Activated T-helper 17 cell treated with anti-CD3 and anti-CD28 coated beads, Interleukin-2, amount 50 U/mL, for 72 hours (primary cell): Measurements from ENCODE around the gene QSOX1. TPM values are rescaled to one million over a fixed set of nuclear protein-coding genes. Genes with fewer than 3 reads are reported as not detected.
A peak's percentile ranks its signal among the peaks of the same experiment; 100 is the strongest.

Source experiments
- ATAC-seq: fragments of 150-1000 bp; cut with Tn5 transposase; replicated peaks from 2 replicates; pipeline ENCODE4 v1.10.0; 2021; ENCODE audit warnings: mild to moderate bottlenecking, moderate library complexity
- H3K27ac Mint-ChIP-seq: one replicate; pipeline ENCODE4 v1.8.0; 2022; ENCODE audit warnings: mixed read lengths
- H3K27me3 Mint-ChIP-seq: one replicate; pipeline ENCODE4 v1.8.0; 2022; ENCODE audit warnings: mixed read lengths
- H3K36me3 Mint-ChIP-seq: one replicate; pipeline ENCODE4 v1.8.0; 2022; ENCODE audit warnings: low read depth, mild to moderate bottlenecking, mixed read lengths
- H3K4me1 Mint-ChIP-seq: one replicate; pipeline ENCODE4 v1.8.0; 2022; ENCODE audit warnings: mixed read lengths
- H3K4me3 Mint-ChIP-seq: one replicate; pipeline ENCODE4 v1.8.0; 2022; ENCODE audit warnings: mild to moderate bottlenecking, mixed read lengths
- H3K9me3 Mint-ChIP-seq: one replicate; pipeline ENCODE4 v1.8.0; 2022; ENCODE audit warnings: mixed read lengths
- total RNA-seq, 2 donors: library from RNA; stranded (reverse); gene quantifications; one replicate each; pipeline ENCODE4 v1.2.3, GENCODE V29; 2022

The QSOX1 gene
- total RNA-seq, 2 donors from 2014 or later = 41.6 to 46.8 TPM

DNA sequence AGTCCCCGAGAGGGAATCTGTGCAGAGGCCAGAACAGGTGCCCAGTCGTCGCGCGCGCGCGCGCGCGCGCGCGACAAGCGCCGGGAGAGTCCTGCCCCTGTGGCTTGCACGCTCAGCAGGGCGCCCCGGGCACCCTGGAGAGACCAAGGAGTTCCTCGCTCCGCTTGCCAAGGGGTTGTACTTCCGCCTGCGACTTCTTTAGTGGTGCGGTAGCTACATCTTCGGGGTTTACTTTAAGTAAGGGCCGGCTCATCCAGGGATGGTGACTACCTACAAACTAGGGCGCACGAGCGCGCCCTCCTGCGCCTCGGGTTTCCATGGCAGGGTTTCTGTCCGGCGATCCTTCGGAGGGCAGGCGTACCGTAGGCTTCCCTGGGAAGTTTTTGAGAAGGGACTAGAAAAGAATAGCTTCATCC is 76.8 kb downstream of the QSOX1 start:
- ATAC-seq = no peak
- Mint-ChIP-seq H3K27ac (no peak overlapping the region), H3K36me3 (no peaks in the 10 kb centered on the region), H3K9me3 (no peaks in the 10 kb centered on the region), H3K4me3 (peak overlapping the region; percentile 64), H3K4me1 (peaks cover 6% of the 10 kb centered on the region), H3K27me3 (peaks cover 53% of the 10 kb centered on the region)

DNA sequence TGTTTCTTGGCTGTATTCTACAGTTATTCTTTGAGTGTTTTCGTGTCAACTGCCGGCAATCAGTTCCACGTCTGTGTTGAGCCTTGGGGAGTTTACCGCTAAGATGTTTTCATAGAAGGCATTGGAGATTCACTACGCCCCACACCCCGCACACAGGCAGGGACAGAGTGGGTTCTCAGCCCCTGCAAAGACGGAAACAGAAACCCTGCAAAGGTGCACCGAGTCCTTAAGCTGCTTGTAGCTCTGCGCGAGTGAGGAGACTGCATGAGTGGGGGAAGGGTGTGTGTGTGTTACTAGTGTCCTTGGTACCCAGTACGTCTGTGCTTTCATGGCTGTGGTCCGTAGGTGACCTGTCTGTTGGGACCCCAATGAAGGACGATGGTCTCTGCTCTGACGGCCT is 77.3 kb downstream of the QSOX1 start:
- Mint-ChIP-seq H3K4me3 (peak overlapping the region; percentile 64), H3K27ac (no peak overlapping the region), H3K36me3 (no peaks in the 10 kb centered on the region), H3K27me3 (peaks cover 55% of the 10 kb centered on the region), H3K4me1 (peaks cover 8% of the 10 kb centered on the region), H3K9me3 (no peaks in the 10 kb centered on the region)
- no peak for ATAC-seq

DNA sequence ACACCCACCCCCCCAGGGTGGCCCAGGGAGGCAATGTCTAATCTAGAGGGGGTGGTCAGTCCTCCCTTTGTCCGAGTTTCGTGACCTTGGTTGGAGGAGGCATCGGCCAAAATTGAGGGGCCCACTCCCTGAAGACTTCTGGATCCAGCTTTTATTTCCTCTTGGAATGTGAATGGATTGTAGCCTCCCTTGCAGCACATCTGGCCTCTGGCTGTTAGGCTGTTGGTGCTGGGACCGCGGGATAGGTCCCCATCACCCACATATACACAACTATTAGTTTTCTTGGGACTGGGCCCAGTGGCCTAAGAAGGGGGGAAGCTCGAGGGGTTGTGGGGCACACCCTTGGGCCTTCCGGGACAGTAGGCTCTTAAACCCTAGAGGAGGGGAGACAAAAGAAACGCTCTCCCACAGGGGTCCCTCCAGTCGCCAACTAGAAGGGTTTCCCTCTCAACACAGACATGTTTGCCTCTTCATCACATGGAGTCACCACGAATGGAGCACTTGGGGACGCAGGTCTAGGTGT is 77.9 kb downstream of the QSOX1 start:
- Mint-ChIP-seq H3K4me1 (peaks cover 8% of the 10 kb centered on the region), H3K4me3 (peak overlapping the region; percentile 64), H3K27me3 (peaks cover 59% of the 10 kb centered on the region), H3K36me3 (no peaks in the 10 kb centered on the region), H3K27ac (no peak overlapping the region), H3K9me3 (no peaks in the 10 kb centered on the region)
- no peak for ATAC-seq

DNA sequence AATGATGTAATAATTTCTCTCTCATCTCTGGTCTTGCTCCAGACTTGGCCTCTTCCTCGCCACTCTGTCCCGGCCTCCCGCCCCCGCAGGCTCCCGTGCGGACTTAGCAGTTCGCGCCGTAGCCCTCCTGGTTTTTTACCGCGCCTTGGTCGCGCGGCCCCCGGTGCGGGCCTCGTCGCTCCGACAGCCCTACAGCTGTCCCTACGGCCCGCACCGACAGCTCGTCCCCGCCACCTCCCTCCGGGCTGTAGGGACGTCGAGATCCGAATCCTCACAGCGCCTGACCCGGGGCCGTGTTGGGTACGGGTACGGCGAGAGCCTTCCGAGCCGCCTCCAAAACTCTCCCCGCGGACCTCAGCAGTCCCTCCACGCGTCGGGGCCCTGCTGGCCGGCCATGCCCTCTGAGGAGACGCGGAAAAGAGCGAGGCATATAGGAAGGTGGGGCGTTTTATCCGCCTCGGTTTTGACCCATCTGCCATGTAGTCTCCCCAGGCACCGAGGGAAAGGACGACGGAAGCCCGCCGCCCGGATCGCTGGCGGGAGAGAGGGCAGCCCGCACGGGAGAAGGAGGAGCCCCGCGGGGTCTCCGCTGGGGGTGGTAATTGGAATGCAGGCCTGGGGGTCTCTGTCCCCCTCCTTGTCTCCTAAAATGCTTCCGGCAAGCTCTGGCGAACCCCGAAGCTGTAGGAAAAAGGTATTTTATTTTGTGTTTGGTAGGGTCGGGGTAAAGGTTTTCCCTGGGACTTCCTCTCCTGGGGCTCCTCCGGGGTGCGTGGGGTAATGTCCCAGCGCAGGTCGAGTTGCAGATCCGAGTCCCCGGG is 78.7 kb downstream of the QSOX1 start:
- H3K4me3 Mint-ChIP-seq = peak overlapping the region; percentile 51
- H3K36me3 Mint-ChIP-seq = no peaks in the 10 kb centered on the region
- H3K9me3 Mint-ChIP-seq = no peaks in the 10 kb centered on the region
- H3K27ac Mint-ChIP-seq = no peak overlapping the region
- peaks cover 8% of the 10 kb centered on the region for H3K4me1 Mint-ChIP-seq
- no peak for ATAC-seq
- H3K27me3 Mint-ChIP-seq = peaks cover 58% of the 10 kb centered on the region

DNA sequence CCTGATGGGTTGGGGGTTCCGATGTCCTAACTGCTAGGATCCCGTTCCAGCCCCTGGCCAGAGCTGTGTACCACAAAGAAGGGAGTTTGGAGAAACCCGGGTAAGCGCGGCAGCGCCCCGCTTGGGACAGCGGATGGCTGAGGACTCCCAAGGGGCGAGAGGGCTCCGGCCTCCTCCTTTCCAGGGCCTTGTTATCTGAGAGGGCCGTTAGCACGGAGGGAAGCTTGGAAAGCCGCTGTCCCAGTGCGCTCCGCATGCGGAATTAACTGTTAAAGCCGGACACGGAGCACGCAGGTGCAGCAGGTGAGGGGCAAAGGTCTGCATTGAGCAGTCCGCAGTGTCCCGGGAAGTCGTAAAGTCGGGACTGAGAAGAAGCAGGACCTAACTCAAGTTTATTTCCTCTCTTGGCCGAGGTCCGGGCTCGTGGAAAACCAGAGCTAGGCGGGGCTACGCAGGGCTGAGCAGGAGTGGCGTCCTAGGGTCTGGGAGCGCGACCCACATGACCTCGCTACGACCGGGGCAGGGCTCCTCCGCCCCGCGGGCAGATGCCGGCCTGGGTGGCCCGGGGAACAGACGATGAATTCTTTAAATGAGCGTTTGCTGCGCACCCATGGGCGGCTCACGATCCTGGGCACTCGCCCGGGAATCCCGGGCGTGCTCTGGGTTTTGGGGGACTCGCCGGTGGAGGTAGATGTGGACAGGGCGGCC is 79.9 kb downstream of the QSOX1 start:
- H3K36me3 Mint-ChIP-seq = no peaks in the 10 kb centered on the region
- peak overlapping the region; percentile 51 for H3K4me3 Mint-ChIP-seq
- no peak overlapping the region for H3K27ac Mint-ChIP-seq

DNA sequence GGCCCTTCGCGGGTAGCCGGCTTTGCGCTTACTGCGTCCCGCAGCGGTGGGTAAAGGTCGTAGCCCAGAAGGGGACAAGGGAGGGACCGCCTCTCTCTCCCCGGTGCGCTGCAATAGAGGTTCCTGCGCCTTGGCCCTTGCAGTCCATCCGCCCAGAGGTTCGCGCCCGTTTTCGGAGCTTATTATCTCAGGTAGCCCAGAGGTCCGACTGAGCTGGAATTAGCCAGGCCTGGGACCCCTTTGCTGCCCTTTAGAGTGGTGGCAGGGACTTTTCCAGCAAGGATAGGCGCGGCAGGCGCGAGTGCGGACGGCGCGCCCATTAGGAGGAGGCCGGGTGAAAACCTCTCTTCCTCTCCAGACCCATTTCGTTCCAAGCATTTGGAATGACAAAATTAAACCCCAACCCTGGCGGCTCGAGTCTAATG is 80.4 kb downstream of the QSOX1 start:
- Mint-ChIP-seq H3K27ac (no peak overlapping the region), H3K4me3 (peak overlapping the region; percentile 51), H3K9me3 (no peaks in the 10 kb centered on the region), H3K27me3 (peaks cover 62% of the 10 kb centered on the region), H3K36me3 (no peaks in the 10 kb centered on the region), H3K4me1 (peaks cover 8% of the 10 kb centered on the region)
- ATAC-seq = no peak

More for the DNA sequence above, 79.9 kb downstream of the QSOX1 start:
- Mint-ChIP-seq H3K9me3 (no peaks in the 10 kb centered on the region), H3K27me3 (peaks cover 58% of the 10 kb centered on the region), H3K4me1 (peaks cover 8% of the 10 kb centered on the region)
- no peak for ATAC-seq

DNA sequence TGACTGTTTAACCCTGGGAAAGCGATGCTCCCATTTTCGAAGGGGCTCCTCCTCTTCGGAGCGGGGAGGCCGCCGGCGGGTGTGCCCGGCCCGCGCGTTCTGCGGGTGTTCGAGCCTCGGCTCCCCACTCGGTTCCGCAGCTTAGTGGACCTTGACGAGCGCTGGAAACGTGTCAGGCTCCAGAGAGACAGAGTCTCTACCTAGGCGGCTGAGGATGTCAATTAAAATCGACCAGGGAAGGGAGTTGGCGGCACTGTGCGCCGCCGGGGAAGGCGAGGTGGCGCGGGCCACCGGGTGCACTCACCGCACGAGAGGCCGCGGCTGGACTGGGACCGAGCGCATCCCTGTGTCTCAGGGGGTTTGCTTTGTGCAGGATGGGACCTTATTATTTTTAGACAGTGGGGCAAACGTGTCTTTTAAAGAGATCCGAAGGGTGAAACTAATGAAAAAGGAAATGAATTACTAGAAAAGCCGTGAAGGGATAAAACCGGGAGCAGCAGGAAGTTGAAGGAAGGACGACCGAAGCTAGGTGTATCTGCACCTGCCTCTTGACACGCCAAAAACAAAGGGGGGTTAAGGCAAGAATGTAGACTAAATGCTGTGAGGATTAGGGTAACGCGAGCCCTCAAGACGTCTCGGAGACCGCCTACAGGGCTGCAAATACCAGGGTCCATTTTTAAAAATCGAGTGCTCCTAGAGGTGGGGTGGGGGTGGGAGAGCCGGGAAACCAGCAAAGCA is 81.0 kb downstream of the QSOX1 start:
- H3K4me3 Mint-ChIP-seq = peak overlapping the region; percentile 51
- H3K27ac Mint-ChIP-seq = no peak overlapping the region
- no peak for ATAC-seq
- peaks cover 8% of the 10 kb centered on the region for H3K4me1 Mint-ChIP-seq
- no peaks in the 10 kb centered on the region for H3K36me3 Mint-ChIP-seq
- no peaks in the 10 kb centered on the region for H3K9me3 Mint-ChIP-seq
- H3K27me3 Mint-ChIP-seq = peaks cover 66% of the 10 kb centered on the region

DNA sequence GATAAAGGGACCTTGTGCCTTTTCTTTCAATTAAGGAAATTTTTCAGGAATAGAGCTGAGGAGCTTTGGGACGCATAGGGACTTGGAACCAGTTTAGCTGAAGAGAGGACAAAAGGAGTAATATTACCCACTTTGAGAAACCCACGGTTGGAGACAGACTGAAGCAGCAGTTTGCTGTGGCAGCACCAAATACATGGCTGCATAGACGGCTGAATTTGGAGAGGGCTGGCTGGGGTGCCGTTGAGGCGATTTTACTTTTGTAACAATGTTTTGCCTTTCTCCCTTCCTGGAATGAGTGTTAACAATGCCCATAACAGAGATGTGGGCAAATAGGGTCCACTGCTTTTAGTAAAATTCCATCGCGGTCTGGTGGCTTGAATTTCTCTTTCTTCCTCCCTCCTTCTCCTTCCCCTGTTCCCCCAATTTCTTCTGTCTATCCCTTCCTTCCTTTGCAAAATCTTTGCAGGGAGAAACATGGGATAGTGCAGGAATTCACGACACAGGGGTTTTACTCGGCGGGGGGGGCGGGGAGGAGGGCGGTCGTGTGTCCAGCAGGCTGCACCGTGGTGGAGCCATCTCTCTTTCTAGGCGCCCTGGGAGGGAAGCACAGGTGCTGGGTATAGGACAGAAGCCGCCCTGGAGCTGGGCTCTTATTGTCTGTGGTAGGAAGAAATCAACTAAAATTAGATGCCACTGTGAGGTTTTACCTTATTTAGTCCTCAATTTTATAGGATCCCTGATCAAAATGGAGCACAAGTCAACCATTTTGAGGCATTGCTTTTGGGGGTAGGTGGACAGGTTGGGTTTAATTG is 82.2 kb downstream of the QSOX1 start:
- Mint-ChIP-seq H3K27me3 (peaks cover 70% of the 10 kb centered on the region), H3K27ac (no peak overlapping the region), H3K4me1 (peaks cover 8% of the 10 kb centered on the region), H3K9me3 (no peaks in the 10 kb centered on the region), H3K36me3 (no peaks in the 10 kb centered on the region), H3K4me3 (peak overlapping the region; percentile 51)
- no peak for ATAC-seq

DNA sequence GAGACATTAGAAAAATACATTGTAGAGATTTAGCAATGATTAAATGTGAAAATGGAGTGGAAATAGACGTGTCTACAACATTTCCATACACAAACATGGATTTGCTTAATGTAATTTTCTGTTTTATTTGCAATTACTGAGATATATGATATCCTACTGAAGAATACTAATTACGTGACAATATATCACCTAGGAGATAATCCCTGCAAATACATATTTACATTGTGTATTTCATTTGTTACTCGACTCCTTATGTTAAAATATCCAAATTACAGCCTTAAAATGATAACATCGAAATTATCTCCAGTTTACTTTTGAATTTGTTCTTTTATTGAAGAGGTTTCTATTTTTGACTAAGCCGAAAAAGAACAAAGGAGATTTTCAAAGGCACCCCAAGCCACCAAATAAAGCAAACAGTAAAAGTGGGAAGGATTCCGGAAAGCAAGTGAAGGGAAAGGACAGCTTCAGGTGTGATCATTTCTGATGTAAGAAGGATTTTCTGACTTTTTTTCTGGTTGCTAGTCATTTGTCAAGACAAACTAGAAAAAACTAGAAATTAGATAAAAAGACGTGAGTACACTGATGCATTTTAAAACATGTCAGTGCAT is 83.3 kb downstream of the QSOX1 start:
- ATAC-seq = no peak
- H3K4me1 Mint-ChIP-seq = peaks cover 8% of the 10 kb centered on the region
- H3K9me3 Mint-ChIP-seq = no peaks in the 10 kb centered on the region
- no peak overlapping the region for H3K4me3 Mint-ChIP-seq
- H3K36me3 Mint-ChIP-seq = no peaks in the 10 kb centered on the region
- peaks cover 67% of the 10 kb centered on the region for H3K27me3 Mint-ChIP-seq
- no peak overlapping the region for H3K27ac Mint-ChIP-seq

DNA sequence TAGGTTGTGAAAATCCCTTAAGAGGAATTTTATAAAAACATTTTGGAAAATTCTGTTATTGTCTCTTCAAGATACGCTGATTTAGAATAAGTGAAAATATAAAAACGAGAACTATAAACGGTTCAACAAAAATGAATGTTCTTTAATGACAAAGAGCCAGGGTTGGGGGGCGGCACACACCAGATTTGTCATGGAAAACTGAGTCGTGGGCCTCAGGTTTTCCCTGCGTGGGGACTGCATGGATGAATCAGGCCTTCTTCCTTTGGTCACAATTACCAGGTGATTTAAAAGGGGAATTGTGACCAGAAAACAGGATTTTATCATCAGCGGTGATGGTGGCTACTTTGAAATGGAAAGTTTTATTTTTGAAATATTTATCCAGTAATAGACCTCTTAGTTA is 84.0 kb downstream of the QSOX1 start:
- no peaks in the 10 kb centered on the region for H3K36me3 Mint-ChIP-seq
- no peak overlapping the region for H3K27ac Mint-ChIP-seq

DNA sequence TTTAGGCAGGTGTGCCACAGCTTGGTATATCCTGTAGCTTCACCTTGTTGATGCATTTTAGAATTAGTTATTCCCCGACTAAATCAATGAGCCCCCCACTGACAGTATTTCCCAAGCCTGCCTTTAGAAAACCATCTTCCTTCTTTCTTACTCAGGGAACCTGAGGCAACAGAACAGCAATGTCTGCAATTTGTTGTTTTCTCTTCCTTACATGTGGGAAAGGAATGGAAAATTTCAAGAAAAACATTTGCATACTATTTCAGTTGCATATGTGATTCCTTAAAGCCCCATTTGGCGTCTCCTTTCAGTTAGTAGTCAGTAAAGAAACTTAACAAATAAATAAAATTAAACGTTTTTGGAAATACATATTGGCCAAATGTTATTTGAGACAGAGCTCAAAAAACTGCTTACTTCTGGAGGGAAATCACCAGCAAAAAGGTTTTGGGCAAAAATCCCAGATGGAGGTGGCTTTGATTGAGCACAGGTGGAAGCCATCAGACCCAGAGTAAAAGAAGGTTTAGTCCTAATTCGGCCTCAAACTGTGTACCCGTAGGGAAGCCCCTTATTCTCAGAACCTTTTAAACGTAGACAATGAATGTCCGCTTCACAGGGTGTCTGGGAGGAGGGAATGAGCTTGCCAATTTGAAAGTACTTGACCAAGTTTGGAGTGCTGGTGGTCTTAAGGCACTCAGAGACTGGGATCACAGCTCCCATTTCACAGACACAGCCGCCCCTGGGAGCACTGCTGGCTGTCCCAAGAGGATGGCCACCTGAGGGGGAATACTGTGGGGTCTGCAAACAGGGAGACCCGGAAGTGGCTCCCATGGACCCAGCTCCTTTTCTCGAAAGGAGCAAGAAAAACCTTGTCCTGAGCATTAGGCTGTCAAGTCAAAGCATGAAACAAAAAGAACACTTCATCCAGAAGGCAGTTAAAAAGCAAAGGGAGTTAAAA is 84.8 kb downstream of the QSOX1 start:
- Mint-ChIP-seq H3K4me1 (peaks cover 8% of the 10 kb centered on the region), H3K9me3 (no peaks in the 10 kb centered on the region)
- no peak for ATAC-seq

More for the DNA sequence above, 84.0 kb downstream of the QSOX1 start:
- Mint-ChIP-seq H3K4me1 (peaks cover 8% of the 10 kb centered on the region), H3K9me3 (no peaks in the 10 kb centered on the region), H3K27me3 (peaks cover 66% of the 10 kb centered on the region), H3K4me3 (no peak overlapping the region)
- no peak for ATAC-seq

DNA sequence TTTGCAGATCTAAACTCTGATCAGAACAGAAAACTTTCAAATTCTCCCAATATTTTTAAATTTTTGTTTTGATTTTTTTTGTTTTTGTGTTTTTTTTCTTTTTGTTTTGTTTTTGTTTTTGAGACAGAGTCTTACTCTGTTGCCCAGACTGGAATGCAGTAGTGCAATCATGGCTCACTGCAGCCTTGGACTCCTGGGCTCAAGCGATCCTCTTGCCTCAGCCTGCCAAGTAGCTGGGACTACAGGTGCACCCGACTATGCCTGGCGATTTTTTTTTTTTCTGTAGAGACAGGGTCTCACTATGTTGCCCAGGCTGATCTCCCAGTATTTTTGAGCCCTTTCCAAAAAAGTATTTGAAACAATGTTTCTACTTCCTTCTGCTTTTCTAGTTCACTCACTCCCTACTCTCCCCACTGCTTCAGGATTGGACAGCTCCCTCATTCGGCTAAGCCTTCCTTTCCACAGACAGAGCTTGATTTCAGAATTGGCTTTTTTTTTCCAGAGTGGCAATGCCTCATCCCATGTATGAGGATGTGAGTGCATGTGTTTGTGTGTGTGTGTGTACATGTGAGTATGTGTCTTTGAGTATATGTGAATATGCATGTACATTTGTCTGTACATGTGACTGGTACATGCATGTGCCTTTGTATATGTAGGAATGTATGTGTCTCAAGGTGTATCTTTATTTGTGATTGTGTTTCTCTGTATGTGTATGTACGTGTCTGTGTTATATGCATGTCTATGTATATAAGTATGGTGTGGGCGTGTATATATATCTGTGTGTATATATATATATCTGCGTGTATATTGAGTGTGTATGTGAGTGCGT is 87.3 kb downstream of the QSOX1 start:
- Mint-ChIP-seq H3K27ac (no peak overlapping the region), H3K27me3 (peaks cover 51% of the 10 kb centered on the region), H3K9me3 (no peaks in the 10 kb centered on the region), H3K36me3 (no peaks in the 10 kb centered on the region), H3K4me3 (no peak overlapping the region), H3K4me1 (no peaks in the 10 kb centered on the region)
- ATAC-seq = no peak

More for the DNA sequence above, 84.8 kb downstream of the QSOX1 start:
- Mint-ChIP-seq H3K36me3 (no peaks in the 10 kb centered on the region), H3K4me3 (no peak overlapping the region), H3K27ac (no peak overlapping the region), H3K27me3 (peaks cover 59% of the 10 kb centered on the region)
